H9 (cell line): ENCODE measurements around the gene ABCB1. TPM values are rescaled to one million over a fixed set of nuclear protein-coding genes. Genes with fewer than 3 reads are reported as not detected.

Experiments used
- DNase-seq: peaks from one replicate; pipeline ENCODE4 v3.0.0-alpha.2; 2017
- H2AFZ ChIP-seq: one replicate; pipeline ENCODE4 v1.6.1; 2013; ENCODE audit warnings: mild to moderate bottlenecking, low read length, control low read depth, moderate library complexity
- H2AK5ac ChIP-seq: 2 replicates; pipeline ENCODE4 v1.6.1; 2013; ENCODE audit warnings: low read length, control low read depth, mixed read lengths; ENCODE audit not compliant: insufficient read length
- H2BK120ac ChIP-seq: one replicate; pipeline ENCODE4 v1.6.1; 2013; ENCODE audit warnings: low read depth, mild to moderate bottlenecking, low read length, control low read depth, inconsistent platforms; ENCODE audit not compliant: poor library complexity, severe bottlenecking
- H2BK12ac ChIP-seq: 2 replicates; pipeline ENCODE4 v1.6.1; 2013; ENCODE audit warnings: low read length, control low read depth, mixed read lengths, low read depth; ENCODE audit not compliant: insufficient read length
- H2BK15ac ChIP-seq: 2 replicates; pipeline ENCODE4 v1.6.1; 2013; ENCODE audit warnings: low read depth, low read length, control low read depth
- H2BK20ac ChIP-seq: one replicate; pipeline ENCODE4 v1.6.1; 2013; ENCODE audit warnings: low read depth, mild to moderate bottlenecking, low read length, control low read depth, inconsistent platforms; ENCODE audit not compliant: poor library complexity, severe bottlenecking
- H2BK5ac ChIP-seq: 2 replicates; pipeline ENCODE4 v1.6.1; 2013; ENCODE audit warnings: low read length, control low read depth, mixed read lengths; ENCODE audit not compliant: insufficient read length
- H3K14ac ChIP-seq: 2 replicates; pipeline ENCODE4 v1.6.1; 2013; ENCODE audit warnings: low read length, control low read depth; ENCODE audit not compliant: insufficient read depth
- H3K18ac ChIP-seq: 2 replicates; pipeline ENCODE4 v1.6.1; 2013; ENCODE audit warnings: low read depth, mild to moderate bottlenecking, mixed read lengths, low read length, control low read depth; ENCODE audit not compliant: insufficient read length
- H3K23ac ChIP-seq: 2 replicates; pipeline ENCODE4 v1.6.1; 2013; ENCODE audit warnings: low read length, control low read depth, mixed read lengths, low read depth; ENCODE audit not compliant: insufficient read length
- H3K23me2 ChIP-seq: 2 replicates; pipeline ENCODE4 v1.6.1; 2013; ENCODE audit warnings: low read depth, mild to moderate bottlenecking, mixed read lengths, low read length, control low read depth; ENCODE audit not compliant: insufficient read length, poor library complexity, severe bottlenecking
- H3K27ac ChIP-seq: 2 replicates; pipeline ENCODE4 v1.5.1; 2013; ENCODE audit warnings: low read length, control low read depth, mixed read lengths, low read depth; ENCODE audit not compliant: insufficient read length
- H3K27me3 ChIP-seq: 2 replicates; pipeline ENCODE4 v1.6.1; 2013; ENCODE audit warnings: low read length, control low read depth, inconsistent platforms; ENCODE audit not compliant: insufficient read depth
- H3K4ac ChIP-seq: 2 replicates; pipeline ENCODE4 v1.6.1; 2013; ENCODE audit warnings: low read depth, mild to moderate bottlenecking, control low read depth, inconsistent platforms, low read length, moderate library complexity
- H3K4me1 ChIP-seq: 2 replicates; pipeline ENCODE4 v1.6.1; 2013; ENCODE audit warnings: low read length, control low read depth, inconsistent platforms; ENCODE audit not compliant: insufficient read depth
- H3K4me2 ChIP-seq: 2 replicates; pipeline ENCODE4 v1.6.1; 2013; ENCODE audit warnings: low read length, control low read depth, mixed read lengths; ENCODE audit not compliant: insufficient read length, insufficient read depth
- H3K56ac ChIP-seq: 2 replicates; pipeline ENCODE4 v1.6.1; 2013; ENCODE audit warnings: low read depth, mild to moderate bottlenecking, mixed read lengths, low read length, control low read depth; ENCODE audit not compliant: insufficient read length
- H3K79me1 ChIP-seq: 2 replicates; pipeline ENCODE4 v1.6.1; 2013; ENCODE audit warnings: low read depth, mild to moderate bottlenecking, moderate library complexity, low read length, control low read depth, inconsistent platforms; ENCODE audit not compliant: insufficient read depth, poor library complexity, severe bottlenecking
- H3K79me2 ChIP-seq: 2 replicates; pipeline ENCODE4 v1.6.1; 2013; ENCODE audit warnings: low read length, control low read depth, inconsistent platforms; ENCODE audit not compliant: insufficient read depth
- H3K9ac ChIP-seq: 2 replicates; pipeline ENCODE4 v1.6.1; 2013; ENCODE audit warnings: low read length, control low read depth, mixed read lengths; ENCODE audit not compliant: insufficient read length; ENCODE audit errors: extremely low read depth
- H3K9me3 ChIP-seq: one replicate; pipeline ENCODE4 v1.6.1; 2013; ENCODE audit warnings: low read depth, low read length, inconsistent platforms; ENCODE audit not compliant: control insufficient read depth
- H3T11ph ChIP-seq: one replicate; pipeline ENCODE4 v1.6.1; 2013; ENCODE audit warnings: mild to moderate bottlenecking, low read length, control low read depth, inconsistent platforms
- H4K20me1 ChIP-seq: one replicate; pipeline ENCODE4 v1.6.1; 2013; ENCODE audit not compliant: control insufficient read depth, insufficient read length, insufficient read depth
- H4K5ac ChIP-seq: 2 replicates; pipeline ENCODE4 v1.6.1; 2013; ENCODE audit warnings: low read depth, mild to moderate bottlenecking, mixed read lengths, low read length, control low read depth; ENCODE audit not compliant: insufficient read length
- H4K8ac ChIP-seq: replicated peaks from 2 replicates; pipeline ENCODE4 v1.6.1; 2013; ENCODE audit warnings: low read length, control low read depth, mixed read lengths, low read depth; ENCODE audit not compliant: insufficient read length
- H4K91ac ChIP-seq: 2 replicates; pipeline ENCODE4 v1.6.1; 2013; ENCODE audit warnings: low read depth, mild to moderate bottlenecking, moderate library complexity, mixed read lengths, low read length, control low read depth; ENCODE audit not compliant: insufficient read length
- H3K27ac Mint-ChIP-seq, 3 experiments: 2 replicates in 2 of 3; 3 replicates in 1 of 3; pipeline ENCODE4 v1.8.0; 2020 to 2021; ENCODE audit warnings: mixed read lengths in 3 of 3, mild to moderate bottlenecking in 1 of 3, moderate library complexity in 1 of 3
- H3K27me3 Mint-ChIP-seq: 2 replicates; pipeline ENCODE4 v1.8.0; 2021; ENCODE audit warnings: low read depth, mild to moderate bottlenecking, moderate library complexity, mixed read lengths
- H3K36me3 Mint-ChIP-seq, 3 experiments: 2 replicates in 2 of 3; 3 replicates in 1 of 3; pipeline ENCODE4 v1.8.0; 2020 to 2021; ENCODE audit warnings: low read depth in 3 of 3, mixed read lengths in 3 of 3; ENCODE audit not compliant: insufficient read depth in 1 of 3
- H3K4me1 Mint-ChIP-seq, 2 experiments: 2 replicates each; pipeline ENCODE4 v1.8.0; 2020; ENCODE audit warnings: mixed read lengths in 2 of 2
- H3K4me3 Mint-ChIP-seq, 2 experiments: 2 replicates in 1 of 2; 3 replicates in 1 of 2; pipeline ENCODE4 v1.8.0; 2020 to 2021; ENCODE audit warnings: mild to moderate bottlenecking in 2 of 2, mixed read lengths in 2 of 2, moderate library complexity in 1 of 2
- H3K9me3 Mint-ChIP-seq, 2 experiments: 2 replicates in 1 of 2; 3 replicates in 1 of 2; pipeline ENCODE4 v1.8.0; 2020; ENCODE audit warnings: mild to moderate bottlenecking in 2 of 2, mixed read lengths in 2 of 2, moderate library complexity in 1 of 2
- CTCF ChIP-seq: fragments of 200-600 bp; sonication (generic); conservative IDR thresholded peaks from 3 replicates; pipeline ENCODE4 v1.8.0; 2021; ENCODE audit warnings: antibody characterized with exemption, mild to moderate bottlenecking
- WGBS: extraction: QIAGEN DNeasy Blood & Tissue Kit; methylation state at CpG from one replicate; pipeline ENCODE4 v1.1.7; 2013; ENCODE audit warnings: missing lambda C conversion rate, low lambda C conversion rate, mixed read lengths; ENCODE audit not compliant: insufficient read length; ENCODE audit errors: extremely low coverage; 5-methylcytosine and 5-hydroxymethylcytosine counted together
- total RNA-seq: library from RNA; stranded (reverse); gene quantifications from 2 replicates; pipeline ENCODE4 v1.2.1, GENCODE V29; 2021

Gene ABCB1
- total RNA-seq, 1 experiment from 2014 or later, result 0.33 TPM

- DNase-seq, result no peak
- no peaks in the 10 kb centered on the region for H3K9me3 ChIP-seq
These were observed 57.1 kb downstream of the ABCB1 start for GRCh38 chr7:87543623-87544022.

More at GRCh38 chr7:87543623-87544022, 57.1 kb downstream of the ABCB1 start:
- Histone ChIP-seq H4K91ac (no peak overlapping the region), H3K79me1 (no peaks in the 10 kb centered on the region), H3K14ac (no peak overlapping the region), H3K56ac (no peak overlapping the region), H4K5ac (no peak overlapping the region), H3K4ac (no peak overlapping the region), H3K23ac (no peak overlapping the region), H3K4me1 (no peaks in the 10 kb centered on the region), H3K27me3 (no peaks in the 10 kb centered on the region), H3K23me2 (no peaks in the 10 kb centered on the region), H3K4me2 (no peak overlapping the region), H2AFZ (no peak overlapping the region), H2AK5ac (no peak overlapping the region), H3K18ac (no peak overlapping the region), H2BK5ac (no peak overlapping the region), H3K79me2 (no peaks in the 10 kb centered on the region), H3T11ph (no peak overlapping the region), H2BK120ac (no peak overlapping the region), H3K27ac (no peak overlapping the region), H2BK20ac (no peak overlapping the region), H2BK15ac (no peak overlapping the region), H3K9ac (no peak overlapping the region), H4K8ac (no peak overlapping the region), H4K20me1 (no peaks in the 10 kb centered on the region), H2BK12ac (no peak overlapping the region)
- Mint-ChIP-seq H3K27ac (no peak overlapping the region), H3K4me1 (no peaks in the 10 kb centered on the region), H3K36me3 (no peaks in the 10 kb centered on the region), H3K4me3 (no peak overlapping the region), H3K9me3 (no peaks in the 10 kb centered on the region), H3K27me3 (no peaks in the 10 kb centered on the region)
- TF ChIP-seq CTCF, result no peak
- no CpG with 5 or more reads among the region's 1 CpG for WGBS
